SK-N-MC (cell line): Measurements from ENCODE around the gene MAFB.

Experiments
- EZH2 ChIP-seq: fragments of 200-600 bp; sonication (generic); IDR thresholded peaks from one replicate; pipeline ENCODE4 v1.6.1; 2017; ENCODE audit warnings: antibody characterized with exemption
- POLR2AphosphoS5 ChIP-seq: IDR thresholded peaks from 2 replicates; pipeline ENCODE4 v1.6.1; 2012; ENCODE audit warnings: mild to moderate bottlenecking, low read depth, low read length, borderline replicate concordance

DNA sequence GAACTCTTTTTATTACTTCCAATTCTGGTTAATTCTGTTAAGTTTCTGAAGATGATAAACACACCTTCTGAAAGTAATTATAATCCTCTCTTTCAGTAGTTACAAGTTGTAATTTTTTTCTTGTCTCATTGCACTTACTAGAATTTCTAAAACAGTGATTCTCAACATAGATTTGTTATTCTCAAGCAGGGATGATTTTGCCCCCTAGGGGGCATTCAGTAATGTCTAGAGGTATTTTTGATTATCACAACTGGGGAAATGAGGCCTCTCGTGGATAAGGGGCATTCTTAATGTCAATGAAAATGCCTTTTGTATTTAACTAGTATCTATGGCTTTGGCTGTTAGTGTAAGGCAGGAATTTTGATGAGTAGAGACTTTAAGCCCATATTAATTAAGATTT is 39.4 kb upstream of the MAFB start:
- TF ChIP-seq EZH2, result no peak
- no peak for TF ChIP-seq POLR2AphosphoS5
